Upper lobe of left lung (tissue), 4 donors: ENCODE data around the gene EXOC6B.

ENCODE experiments used
- CTCF ChIP-seq, 6 experiments: fragments of 450-650 bp in 4 of 6; fragments of 200-600 bp in 2 of 6; sonication (generic) in 2 of 6; IDR thresholded peaks; one replicate each; pipeline ENCODE4 v1.5.1; 2016 to 2019; ENCODE audit warnings: antibody characterized with exemption in 6 of 6
- EP300 ChIP-seq, 4 donors: sonication (generic); formaldehyde crosslinking; IDR thresholded peaks; one replicate each; pipeline ENCODE4 v1.5.1; 2017; ENCODE audit warnings: antibody characterized with exemption in 4 of 4, control low read depth in 2 of 4
- POLR2A ChIP-seq, 4 donors: fragments of 450-650 bp; IDR thresholded peaks; one replicate each; pipeline ENCODE4 v1.5.1; 2016 to 2017; ENCODE audit warnings: antibody characterized with exemption in 4 of 4, mild to moderate bottlenecking in 2 of 4
- POLR2AphosphoS5 ChIP-seq, 2 donors: sonication (generic); formaldehyde crosslinking; IDR thresholded peaks; one replicate each; pipeline ENCODE4 v1.5.1; 2017; ENCODE audit warnings: antibody characterized with exemption in 2 of 2

GRCh38 chr2:72835403-72835802 lies 9.6 kb upstream of the EXOC6B start:
- TF ChIP-seq CTCF (IDR thresholded peaks at IDR 0.05) (no peak), EP300 (IDR thresholded peaks at IDR 0.05) (no peak), POLR2A (IDR thresholded peaks at IDR 0.05) (no peak), POLR2AphosphoS5 (IDR thresholded peaks at IDR 0.05) (no peak)
